ENCODE data around the gene ITGA7. TPM values are rescaled to one million over a fixed set of nuclear protein-coding genes. Genes with fewer than 3 reads are reported as not detected.

The ITGA7 gene
- total and polyA plus RNA-seq, 2 of the 8 experiments (the other 6 are each of a cell fraction or from before 2014, with no cell fraction given), result 57.6 to 86.1 TPM

DNA sequence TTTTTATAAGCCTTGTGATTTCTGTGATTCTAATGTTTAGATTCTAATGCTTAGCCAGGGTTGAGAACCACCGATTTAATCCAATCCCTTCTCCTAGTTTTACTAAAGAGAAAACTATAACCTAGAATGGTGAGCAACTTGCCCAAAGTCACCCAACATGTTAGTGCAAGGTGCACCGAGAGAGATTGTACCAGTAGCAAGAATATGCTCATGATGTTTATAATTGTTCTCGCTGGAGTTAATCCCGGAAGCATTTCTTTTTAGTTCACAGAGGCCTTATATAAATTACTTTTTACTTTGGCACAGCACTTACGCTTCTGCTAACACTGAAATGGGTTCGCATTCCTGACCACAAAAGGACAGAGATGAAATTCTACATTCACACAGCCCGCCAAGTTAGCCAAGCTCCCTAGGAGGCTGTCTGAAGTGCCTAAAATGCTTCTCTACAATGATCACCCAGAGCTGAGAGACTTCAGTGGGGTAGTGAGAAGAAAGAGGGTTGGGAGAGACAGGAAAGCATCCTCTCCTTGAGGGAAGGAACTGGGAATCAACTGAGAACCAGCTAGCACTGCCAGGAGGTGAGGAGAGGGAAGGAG is 7.6 kb upstream of the ITGA7 start (continued):
- TF ChIP-seq, protein P1, sequence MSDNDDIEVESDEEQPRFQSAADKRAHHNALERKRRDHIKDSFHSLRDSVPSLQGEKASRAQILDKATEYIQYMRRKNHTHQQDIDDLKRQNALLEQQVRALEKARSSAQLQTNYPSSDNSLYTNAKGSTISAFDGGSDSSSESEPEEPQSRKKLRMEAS (IDR thresholded peaks at IDR 0.05), result no peak
